22Rv1 (cell line): Measurements from ENCODE around the gene ZSCAN9.

Source experiments
- H3K27ac ChIP-seq: fragments of 450-650 bp; 2 replicates; pipeline ENCODE4 v1.5.1; 2017
- ZFX ChIP-seq: fragments of 450-650 bp; IDR thresholded peaks from 2 replicates; pipeline ENCODE4 v1.6.1; 2017; ENCODE audit warnings: antibody characterized with exemption, borderline replicate concordance
- TF ChIP-seq, protein P1 (sequence below): fragments of 450-650 bp; IDR thresholded peaks from 2 replicates; pipeline ENCODE4 v1.5.1; 2017; ENCODE audit warnings: mild to moderate bottlenecking

The ZSCAN9 gene

DNA sequence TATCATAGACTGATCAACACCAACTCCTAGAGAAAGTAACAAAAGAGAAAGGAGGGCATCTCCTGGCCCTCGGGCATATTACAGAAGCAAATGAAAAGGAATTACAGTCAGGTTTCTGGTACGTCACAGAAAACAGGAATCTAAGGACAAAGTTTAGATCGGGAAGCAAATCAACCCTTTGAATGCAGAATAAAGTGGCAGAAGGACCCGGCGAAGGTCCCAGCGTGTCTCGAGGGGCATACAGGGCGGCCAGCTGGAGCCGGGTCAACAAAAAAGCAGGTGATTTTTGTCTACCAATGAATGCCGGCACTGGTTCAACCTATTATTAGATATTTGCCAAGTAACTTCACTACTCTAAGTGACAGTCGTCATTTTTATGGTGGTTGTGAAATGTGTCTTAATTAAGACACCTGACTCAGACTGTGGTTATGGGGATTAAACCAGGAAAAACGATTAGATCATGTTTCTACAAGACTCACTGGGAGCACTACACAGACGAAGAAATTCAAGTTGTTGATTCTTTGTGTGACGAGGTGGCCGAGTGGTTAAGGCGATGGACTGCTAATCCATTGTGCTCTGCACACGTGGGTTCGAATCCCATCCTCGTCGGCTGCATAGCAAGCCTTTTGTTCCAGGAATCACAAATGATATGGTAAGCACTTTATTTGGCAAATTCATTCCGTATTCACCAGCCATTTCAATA is 12.4 kb upstream of the ZSCAN9 start:
- no peak for TF ChIP-seq ZFX
- TF ChIP-seq, protein P1, sequence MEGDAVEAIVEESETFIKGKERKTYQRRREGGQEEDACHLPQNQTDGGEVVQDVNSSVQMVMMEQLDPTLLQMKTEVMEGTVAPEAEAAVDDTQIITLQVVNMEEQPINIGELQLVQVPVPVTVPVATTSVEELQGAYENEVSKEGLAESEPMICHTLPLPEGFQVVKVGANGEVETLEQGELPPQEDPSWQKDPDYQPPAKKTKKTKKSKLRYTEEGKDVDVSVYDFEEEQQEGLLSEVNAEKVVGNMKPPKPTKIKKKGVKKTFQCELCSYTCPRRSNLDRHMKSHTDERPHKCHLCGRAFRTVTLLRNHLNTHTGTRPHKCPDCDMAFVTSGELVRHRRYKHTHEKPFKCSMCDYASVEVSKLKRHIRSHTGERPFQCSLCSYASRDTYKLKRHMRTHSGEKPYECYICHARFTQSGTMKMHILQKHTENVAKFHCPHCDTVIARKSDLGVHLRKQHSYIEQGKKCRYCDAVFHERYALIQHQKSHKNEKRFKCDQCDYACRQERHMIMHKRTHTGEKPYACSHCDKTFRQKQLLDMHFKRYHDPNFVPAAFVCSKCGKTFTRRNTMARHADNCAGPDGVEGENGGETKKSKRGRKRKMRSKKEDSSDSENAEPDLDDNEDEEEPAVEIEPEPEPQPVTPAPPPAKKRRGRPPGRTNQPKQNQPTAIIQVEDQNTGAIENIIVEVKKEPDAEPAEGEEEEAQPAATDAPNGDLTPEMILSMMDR: peak; percentile 26
- peak overlapping the region; percentile 76 for H3K27ac ChIP-seq

GRCh38 chr6:28213213-28213523 is 11.9 kb upstream of the ZSCAN9 start:
- TF ChIP-seq, protein P1: no peak
- TF ChIP-seq ZFX: no peak
- H3K27ac ChIP-seq: peak overlapping the region; percentile 76

DNA sequence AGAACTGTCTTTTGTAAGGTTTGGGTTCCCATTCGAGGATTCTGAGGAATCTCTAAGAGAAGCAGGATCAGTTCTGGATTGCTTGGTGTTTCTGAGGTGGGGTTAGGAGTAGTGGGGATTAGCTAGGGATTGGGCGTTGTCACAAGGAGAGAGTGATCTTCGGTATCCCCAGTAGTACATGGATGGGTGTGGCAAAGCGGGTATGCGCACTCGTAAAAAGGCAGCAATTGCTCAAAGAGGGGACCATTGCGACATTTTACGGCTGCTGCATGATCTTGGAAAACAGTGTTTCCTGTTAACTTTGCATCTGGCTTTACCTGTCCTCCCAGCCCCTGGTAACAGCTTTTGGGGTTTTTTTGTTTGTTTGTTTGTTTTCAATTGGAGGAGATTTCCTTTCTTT is 9.7 kb upstream of the ZSCAN9 start:
- H3K27ac ChIP-seq: no peak overlapping the region
- TF ChIP-seq, protein P1: no peak
- no peak for TF ChIP-seq ZFX

GRCh38 chr6:28217890-28218289 is 7.2 kb upstream of the ZSCAN9 start:
- no peak for TF ChIP-seq ZFX
- TF ChIP-seq, protein P1: no peak

GRCh38 chr6:28218312-28219248 is 6.5 kb upstream of the ZSCAN9 start:
- H3K27ac ChIP-seq: peak overlapping the region; percentile 33; the same call in 1 of the 2 replicates
- no peak for TF ChIP-seq ZFX
- TF ChIP-seq, protein P1: no peak

More at GRCh38 chr6:28217890-28218289, 7.2 kb upstream of the ZSCAN9 start:
- H3K27ac ChIP-seq: no peak overlapping the region

DNA sequence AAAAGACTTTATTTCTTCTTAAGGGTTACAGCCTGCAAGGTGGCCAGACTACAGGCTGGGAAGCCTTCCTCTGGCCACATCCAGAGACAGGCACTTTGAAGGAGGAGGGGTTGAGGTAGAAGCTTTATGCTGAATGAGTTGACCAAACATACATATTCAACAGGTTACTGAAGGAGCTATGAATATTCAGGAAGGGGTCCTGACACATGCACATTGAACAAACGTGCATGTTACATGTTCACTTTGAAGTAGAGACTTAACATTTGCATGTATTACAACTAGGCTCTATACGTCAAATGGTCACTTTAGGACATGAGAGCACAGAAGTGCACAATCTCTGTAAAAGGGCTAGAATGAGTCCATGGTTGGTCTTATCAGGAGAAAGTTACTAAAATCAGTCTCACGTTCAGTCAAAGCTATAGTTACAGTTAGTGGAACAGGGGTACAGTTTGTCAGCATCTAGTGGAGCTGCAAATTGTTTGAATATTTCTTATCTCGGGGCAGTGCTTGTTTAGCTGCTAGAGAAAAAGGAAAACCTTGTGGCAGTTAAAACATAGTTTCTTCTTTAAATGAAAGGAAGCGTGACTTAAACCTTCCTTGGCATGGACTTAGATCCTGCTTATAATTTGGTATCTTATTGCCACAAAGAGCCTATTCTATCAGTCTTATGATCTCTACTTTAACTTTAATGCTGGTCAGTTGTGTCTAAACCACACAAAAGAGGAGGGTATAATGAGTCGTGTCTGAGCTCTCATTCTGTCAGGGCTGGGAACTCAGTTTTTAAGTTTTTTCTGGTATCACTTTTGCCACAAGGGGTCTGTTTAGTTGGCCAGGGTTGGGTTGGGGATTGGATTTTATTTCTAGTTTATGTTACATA is 4.6 kb upstream of the ZSCAN9 start:
- H3K27ac ChIP-seq: no peak overlapping the region
- TF ChIP-seq, protein P1: no peak
- TF ChIP-seq ZFX: no peak
